D341Med (cell line): Measurements from ENCODE around the gene PLD2.
A peak's percentile ranks its signal among the peaks of the same experiment; 100 is the strongest.
"Not testable (repeated sequence)": the region's sequence is repeated elsewhere in the genome, so short reads cannot be mapped to it uniquely, and the experiment has no call there.

Experiments used
- DNase-seq: peaks from one replicate; pipeline ENCODE4 v3.0.0; 2012; ENCODE audit warnings: low spot score

PLD2 gene

DNA sequence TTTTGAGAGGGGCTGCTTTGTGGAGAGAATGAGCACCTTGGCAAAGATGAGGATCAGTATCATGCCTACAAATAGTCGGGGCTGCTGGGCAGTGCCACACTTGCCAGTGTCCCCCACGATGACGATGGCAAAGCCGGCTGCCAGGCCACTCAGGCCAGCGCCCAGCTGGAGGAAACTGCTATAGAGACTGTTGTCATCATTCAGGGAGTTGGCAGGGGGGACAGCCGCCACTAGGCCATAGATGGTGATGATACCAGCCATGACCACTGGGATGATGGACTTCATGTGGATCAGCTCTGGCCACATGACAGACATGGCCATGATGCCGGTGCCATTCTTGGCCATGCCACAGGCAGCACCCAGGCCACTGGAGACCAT lies 50.0 kb downstream of the PLD2 start:
- DNase-seq: no peak

DNA sequence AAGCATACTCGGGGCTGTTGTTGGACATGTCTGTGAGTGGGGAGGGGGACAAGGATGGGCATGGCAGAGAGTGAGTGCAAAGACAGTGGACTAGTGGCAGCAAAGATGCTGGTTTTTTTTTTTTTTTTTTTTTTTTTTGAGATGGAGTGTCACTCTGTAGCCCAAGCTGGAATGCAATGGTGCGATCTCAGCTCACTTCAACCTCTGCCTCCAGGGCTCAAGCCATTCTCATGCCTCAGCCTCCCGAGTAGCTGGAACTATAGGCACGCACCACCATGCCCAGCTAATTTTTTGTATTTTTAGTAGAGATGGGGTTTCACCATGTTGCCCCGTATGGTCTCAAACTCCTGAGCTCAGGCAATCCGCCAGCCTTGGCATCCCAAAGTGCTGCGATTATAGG lies 50.4 kb downstream of the PLD2 start:
- DNase-seq: not testable (repeated sequence)

DNA sequence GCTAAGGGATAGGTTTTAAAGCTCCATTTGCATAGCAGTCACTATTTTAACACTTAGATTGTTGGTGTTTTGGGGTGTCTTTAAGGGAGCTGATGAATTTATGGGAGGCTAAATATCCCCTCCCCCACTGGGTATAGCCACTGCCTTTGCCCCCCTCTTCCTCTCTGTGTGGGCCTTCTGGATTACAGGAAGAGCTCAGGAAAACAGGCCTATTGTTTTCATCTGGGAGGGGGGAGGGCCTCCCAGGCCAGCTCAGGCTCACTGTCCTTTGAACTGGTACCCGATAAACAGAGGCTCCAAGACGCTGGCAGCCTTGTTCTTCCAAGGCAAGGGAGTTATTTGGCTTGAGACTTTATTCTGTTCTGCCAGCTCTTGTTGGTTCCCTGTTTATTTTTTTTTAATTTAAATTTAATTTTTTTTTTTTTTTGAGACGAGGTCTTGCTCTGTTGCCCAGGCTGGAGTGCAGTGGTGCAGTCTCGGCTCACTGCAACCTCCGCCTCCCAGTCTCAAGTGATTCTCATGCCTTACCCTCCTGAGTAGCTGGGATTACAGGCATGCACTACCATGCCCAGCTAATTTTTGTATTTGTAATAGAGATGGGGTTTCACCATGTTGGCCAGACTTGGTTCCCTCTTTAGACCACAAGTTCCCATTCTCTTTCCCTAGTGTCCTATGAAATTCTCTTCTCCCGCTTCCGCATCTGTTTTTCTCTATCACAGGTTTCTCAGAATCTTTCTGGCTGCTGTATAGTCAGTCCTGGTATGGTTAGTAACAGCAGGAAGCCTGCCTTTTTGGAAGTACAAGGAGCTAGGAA lies 51.3 kb downstream of the PLD2 start:
- DNase-seq: peak; percentile 39

DNA sequence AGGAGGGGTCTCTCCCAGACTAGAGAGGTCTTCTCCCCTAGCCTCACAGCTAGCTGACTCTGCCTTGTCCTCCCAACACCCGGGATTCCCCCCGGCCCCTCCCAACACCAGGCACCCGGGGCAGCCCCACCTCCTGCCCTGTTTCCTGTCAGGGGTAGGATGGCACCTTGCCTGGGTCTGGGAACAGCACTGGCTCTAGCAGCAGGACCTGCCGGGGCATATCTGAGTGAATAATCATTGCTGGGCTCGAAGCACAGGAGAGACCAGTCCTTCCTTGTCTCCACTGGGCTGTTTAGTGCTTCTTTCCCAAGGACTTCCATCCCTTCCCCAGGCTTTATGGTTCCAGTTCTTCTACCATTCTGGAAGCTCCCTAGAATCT lies 51.9 kb downstream of the PLD2 start:
- no peak for DNase-seq

DNA sequence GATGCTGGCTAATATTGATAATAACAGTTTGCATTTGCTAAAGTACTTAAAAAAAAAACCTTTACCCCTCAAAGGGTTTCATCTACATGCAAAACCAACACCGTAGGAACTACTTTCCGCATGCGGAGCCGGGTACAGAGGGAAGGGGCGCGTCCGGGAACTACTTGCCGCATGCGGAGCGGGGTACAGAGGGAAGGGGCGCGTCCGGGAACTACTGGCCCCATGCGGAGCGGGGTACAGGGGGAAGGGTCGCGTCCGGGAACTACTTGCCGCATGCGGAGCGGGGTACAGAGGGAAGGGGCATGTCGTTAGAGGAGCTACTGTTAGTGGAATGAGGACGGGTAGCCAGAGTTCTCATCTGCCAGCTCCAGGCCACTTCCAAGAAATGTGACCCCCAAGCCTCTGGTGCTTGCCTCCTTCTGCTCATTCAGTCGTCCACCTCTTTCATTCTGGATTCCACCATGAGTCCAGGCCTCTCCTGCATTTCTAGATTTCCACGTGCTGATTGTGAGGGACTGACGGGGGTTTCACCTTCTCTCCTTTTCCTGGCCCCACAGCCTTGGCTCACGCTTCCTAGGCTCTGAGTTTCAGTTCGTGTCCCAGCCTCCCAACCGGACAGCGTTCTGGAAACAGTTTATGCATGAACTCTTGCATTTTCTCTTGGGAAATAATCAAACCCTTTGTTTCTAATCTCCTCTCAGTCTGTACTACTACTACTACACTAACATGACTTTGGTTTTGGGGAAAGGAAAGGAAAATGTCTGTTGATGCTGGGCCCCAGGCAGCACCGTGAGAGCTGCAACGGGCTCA lies 53.1 kb downstream of the PLD2 start:
- DNase-seq: no peak

DNA sequence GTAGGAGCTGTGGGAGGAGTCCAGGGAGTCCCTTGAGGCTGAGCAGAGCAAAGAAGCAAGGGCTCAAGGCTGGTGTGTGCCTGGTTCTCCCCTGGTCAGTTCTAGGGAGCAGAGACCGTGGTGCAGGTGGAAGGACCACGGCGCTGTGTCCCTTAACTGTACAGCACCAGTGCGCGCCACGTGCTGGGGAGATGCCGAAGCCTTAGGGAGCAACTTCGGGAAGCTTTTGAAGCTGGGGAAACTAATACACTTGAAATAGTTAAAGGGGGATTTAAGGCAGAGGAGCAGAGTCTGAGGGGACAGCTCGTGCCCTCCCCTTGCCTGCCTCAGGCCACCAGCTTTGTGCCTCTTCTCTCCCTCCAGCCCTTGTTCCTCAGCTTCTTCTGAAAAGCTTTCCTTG lies 53.7 kb downstream of the PLD2 start:
- DNase-seq: no peak

DNA sequence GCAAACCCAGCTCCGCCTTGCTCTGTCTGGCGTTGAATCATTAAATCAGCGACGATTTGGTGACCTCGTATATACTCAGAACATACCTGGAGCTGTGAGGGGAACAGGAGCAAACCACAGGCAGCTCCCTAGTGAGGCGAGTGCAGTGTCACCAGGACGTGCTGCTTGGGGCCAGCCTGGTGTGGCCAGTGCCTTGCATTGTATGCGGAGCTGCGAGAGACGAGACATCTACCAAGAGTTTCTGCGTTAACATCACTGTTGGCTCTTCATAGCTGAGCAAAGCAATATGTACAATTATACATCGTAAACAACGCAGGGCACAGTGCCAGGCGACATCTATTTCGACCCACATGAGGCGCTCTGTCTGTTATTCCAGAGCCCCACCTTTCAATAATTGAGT lies 54.1 kb downstream of the PLD2 start:
- no peak for DNase-seq

DNA sequence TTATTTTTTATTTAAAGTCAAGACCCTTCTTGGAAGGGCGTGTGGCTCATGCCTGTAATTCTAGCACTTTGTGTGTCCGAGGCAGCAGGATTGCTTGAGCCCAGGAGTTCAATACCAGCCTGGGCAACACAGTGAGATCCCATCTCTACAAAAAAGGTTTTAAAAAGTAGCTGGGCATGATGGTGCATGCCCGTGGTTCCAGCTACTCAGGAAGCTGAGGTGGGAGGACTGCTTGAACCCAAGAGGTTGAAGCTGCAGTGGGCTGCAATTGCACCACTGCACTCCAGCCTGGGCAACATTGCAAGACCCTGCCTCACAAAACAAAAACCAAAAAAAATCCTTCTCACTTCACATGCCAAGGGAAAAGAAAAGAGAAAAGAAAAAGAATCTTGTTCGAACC lies 55.8 kb downstream of the PLD2 start:
- DNase-seq: no peak

DNA sequence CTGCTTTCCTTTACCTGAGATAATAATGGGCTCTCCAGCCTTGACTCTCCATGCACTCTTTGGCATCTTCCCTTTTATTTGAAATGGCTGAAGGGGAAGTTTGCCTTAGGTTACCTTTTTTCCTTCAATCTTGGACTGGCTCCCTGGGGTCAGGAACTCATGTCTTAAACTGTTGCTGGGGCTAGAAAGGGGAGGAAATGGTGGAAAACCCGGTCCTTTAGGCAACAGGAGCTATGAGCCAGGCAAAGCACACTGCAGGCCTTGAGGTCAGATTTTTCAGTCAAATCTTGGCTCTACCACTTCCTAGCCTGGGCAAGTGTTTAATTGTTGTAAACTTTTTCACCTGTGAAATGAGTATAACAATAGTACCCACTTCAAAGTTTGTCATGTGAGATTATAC lies 56.4 kb downstream of the PLD2 start:
- no peak for DNase-seq

DNA sequence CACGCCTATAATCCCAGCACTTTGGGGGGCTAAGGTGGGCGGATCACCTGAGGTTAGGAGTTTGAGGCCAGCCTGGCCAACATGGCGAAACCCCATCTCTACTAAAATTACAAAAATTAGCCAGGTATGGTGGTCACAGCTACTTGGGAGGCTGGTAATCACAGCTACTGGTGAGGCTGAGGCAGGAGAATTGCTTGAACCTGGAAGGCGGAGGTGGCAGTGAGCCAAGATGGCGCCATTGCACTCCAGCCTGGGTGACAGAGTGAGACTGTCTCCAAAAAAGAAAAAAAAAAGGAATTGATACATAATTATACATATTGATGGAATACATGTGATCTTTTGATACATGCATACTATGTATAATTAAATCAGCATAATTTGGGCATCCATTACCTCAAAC lies 60.6 kb downstream of the PLD2 start:
- DNase-seq: not testable (repeated sequence)

DNA sequence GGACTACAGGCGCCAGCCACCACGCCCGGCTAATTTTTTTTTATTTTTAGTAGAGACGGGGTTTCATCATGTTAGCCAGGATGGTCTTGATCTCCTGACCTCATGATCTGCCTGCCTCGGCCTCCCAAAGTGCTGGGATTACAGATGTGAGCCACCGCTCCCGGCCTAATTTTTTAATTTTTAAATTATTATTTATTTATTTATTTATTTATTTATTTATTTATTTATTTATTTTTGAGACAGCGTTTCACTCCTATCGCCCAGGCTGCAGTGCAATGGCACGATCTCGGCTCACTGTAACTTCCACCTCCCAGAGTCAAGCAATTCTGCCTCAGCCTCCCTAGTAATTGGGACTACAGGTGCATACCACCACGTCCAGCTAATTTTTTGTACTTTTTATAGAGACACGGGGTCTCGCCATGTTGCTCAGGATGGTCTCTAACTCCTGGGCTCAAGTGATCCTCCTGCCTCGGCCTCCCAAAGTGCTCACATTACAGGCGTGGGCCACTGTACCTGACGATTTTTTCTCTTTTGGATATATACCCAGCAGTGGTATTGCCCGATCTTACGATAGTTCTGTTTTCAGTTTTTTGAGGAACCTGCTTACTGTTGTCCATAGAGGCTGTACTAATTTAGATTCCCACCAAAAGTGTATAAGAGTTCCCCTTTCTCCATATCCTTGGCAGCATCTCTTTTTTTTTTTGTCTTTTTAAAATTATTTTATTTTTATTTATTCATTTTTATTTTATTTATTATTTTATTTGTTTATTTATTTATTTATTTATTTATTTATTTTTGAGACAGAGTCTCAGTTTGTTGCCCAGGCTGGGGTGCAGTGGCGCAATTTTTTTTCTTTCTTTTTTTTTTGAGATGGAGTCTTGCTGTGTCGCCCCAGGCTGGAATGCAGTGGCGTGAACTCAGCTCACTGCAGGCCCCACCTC lies 62.4 kb downstream of the PLD2 start:
- DNase-seq: not testable (repeated sequence)

DNA sequence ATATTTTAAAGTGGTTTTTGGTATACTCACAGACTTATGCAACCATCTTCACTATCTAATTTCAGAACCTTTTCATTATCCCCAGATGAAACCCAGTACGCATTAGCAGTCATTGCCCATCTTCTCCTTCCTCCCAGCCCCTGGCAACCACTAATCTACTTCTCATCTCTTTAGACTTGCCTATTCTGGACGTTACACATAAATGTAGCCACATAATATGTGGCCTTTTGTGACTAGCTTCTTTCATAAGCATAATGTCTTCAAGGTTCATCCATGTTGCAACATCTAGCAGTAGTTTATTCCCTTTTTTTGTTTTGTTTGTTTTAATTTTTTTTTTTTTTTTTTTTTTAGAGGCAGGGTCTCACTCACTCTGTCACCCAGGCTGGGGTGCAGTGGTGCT lies 63.9 kb downstream of the PLD2 start:
- DNase-seq: no peak

DNA sequence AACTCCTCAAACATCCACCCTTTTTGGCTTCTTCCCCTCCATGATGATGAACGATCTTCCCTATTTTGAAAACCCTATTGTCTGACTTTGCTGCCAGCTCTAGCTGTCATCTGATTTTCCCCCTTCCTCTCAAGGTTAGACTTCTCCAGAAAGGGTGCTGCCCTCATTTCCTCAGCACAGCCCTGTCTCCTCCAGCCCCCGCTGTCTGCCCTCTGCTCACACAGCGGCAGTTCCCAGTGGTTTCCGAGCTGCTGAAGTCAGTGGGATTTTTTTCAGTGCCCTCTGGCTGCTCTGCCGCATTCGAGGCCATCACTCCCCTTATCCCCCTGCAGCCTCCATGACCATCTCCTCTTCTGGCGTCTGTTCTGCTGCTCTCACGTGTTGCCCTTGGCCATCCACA lies 65.8 kb downstream of the PLD2 start:
- no peak for DNase-seq
